HCT116 (cell line): ENCODE measurements around the gene CAST. TPM values are rescaled to one million over a fixed set of nuclear protein-coding genes. Genes with fewer than 3 reads are reported as not detected.

Experiments used
- ATAC-seq: fragments of 200-7000 bp; cut with Tn5 transposase; 2 replicates; pipeline ENCODE4 v1.9.1; 2020; ENCODE audit warnings: mild to moderate bottlenecking, moderate library complexity
- BruUV-seq: library from RNA; stranded (reverse); fragments of 400-500 nt; replicated peaks from 2 replicates; lab custom pipeline; 2021; lab: Mats Ljungman, UMichigan
- CTCF ChIA-PET: fragments of 300-600 bp; sonication (Branson Sonifier 250); formaldehyde crosslinking; loops from one replicate; lab custom pipeline; 2021; ENCODE audit warnings: antibody characterized with exemption; lab: Charles Lee
- POLR2A ChIA-PET: fragments of 300-600, 350-600 bp; sonication (Branson Sonifier 250); formaldehyde crosslinking; loops from one replicate; lab custom pipeline; 2021; ENCODE audit warnings: antibody characterized with exemption; lab: Charles Lee
- RAD21 ChIA-PET, 2 experiments: fragments of 300-600 bp; sonication (Branson Sonifier 250); formaldehyde crosslinking; loops; one replicate each; lab custom pipeline; 2023; ENCODE audit warnings: low total read pairs in 2 of 2; ENCODE audit not compliant: uncharacterized antibody in 2 of 2, unreplicated experiment in 2 of 2, low non-redundant PET in 1 of 2; lab: Charles Lee
- DNase-seq: peaks from one replicate; pipeline ENCODE4 v3.0.0-alpha.2; 2010; ENCODE audit warnings: low read depth, low spot score
- H2AFZ ChIP-seq: fragments of 200-600 bp; shearing (Covaris generic), sonication (generic); 2 replicates; pipeline ENCODE4 v1.6.1; 2017; ENCODE audit warnings: low read depth, mixed run types, mixed read lengths, antibody characterized with exemption, low read length; ENCODE audit not compliant: poor library complexity, severe bottlenecking
- H3K27ac ChIP-seq: 2 replicates; pipeline ENCODE4 v1.5.1; 2012; ENCODE audit warnings: low read depth, low read length
- H3K27me3 ChIP-seq: fragments of 200-600 bp; sonication (generic); 2 replicates; pipeline ENCODE4 v1.6.1; 2016; ENCODE audit warnings: mixed run types, low read length, mixed read lengths; ENCODE audit not compliant: insufficient read depth
- H3K36me3 ChIP-seq, 2 experiments: fragments of 200-500 bp in 1 of 2; fragments of 200-600 bp in 1 of 2; sonication (Bioruptor generic) in 1 of 2; sonication (generic) in 1 of 2; 2 replicates each; pipeline versions ENCODE4 v1.5.1 to v1.6.1; 2014 to 2016; ENCODE audit warnings: low read length in 2 of 2, inconsistent platforms in 1 of 2, mixed read lengths in 1 of 2, mixed run types in 1 of 2; ENCODE audit not compliant: insufficient read depth in 2 of 2, control insufficient read depth in 1 of 2
- H3K4me1 ChIP-seq, 2 experiments: fragments of 200-600 bp in 1 of 2; sonication (generic) in 1 of 2; 2 replicates each; pipeline versions ENCODE4 v1.5.1 to v1.6.1; 2012 to 2017; ENCODE audit warnings: low read length in 2 of 2, inconsistent platforms in 1 of 2, mild to moderate bottlenecking in 1 of 2, mixed read lengths in 1 of 2, mixed run types in 1 of 2, moderate library complexity in 1 of 2; ENCODE audit not compliant: insufficient read depth in 2 of 2, control insufficient read depth in 1 of 2
- H3K4me2 ChIP-seq: fragments of 200-600 bp; sonication (generic); 2 replicates; pipeline ENCODE4 v1.6.1; 2017; ENCODE audit warnings: mixed run types, low read length, mixed read lengths
- H3K4me3 ChIP-seq, 2 experiments: fragments of 200-600 bp in 1 of 2; sonication (generic) in 1 of 2; replicated peaks in 1 of 2; 2 replicates each; pipeline ENCODE4 v1.5.1; 2011 to 2016; ENCODE audit warnings: low read length in 2 of 2, control low read depth in 1 of 2, low read depth in 1 of 2, mild to moderate bottlenecking in 1 of 2, mixed read lengths in 1 of 2, mixed run types in 1 of 2
- H3K79me2 ChIP-seq: fragments of 200-600 bp; sonication (generic); 2 replicates; pipeline ENCODE4 v1.6.1; 2017; ENCODE audit warnings: mild to moderate bottlenecking, mixed run types, low read length, moderate library complexity, mixed read lengths; ENCODE audit not compliant: insufficient read depth
- H3K9ac ChIP-seq: fragments of 200-600 bp; sonication (generic); 2 replicates; pipeline ENCODE4 v1.6.1; 2016; ENCODE audit warnings: low read length, mixed read lengths
- H3K9me2 ChIP-seq: fragments of 200-600 bp; sonication (generic), shearing (Covaris generic); 2 replicates; pipeline ENCODE4 v1.6.1; 2017; ENCODE audit warnings: mixed run types, mild to moderate bottlenecking, moderate library complexity; ENCODE audit not compliant: insufficient read depth
- H3K9me3 ChIP-seq, 2 experiments: fragments of 200-500 bp in 1 of 2; fragments of 200-600 bp in 1 of 2; sonication (Bioruptor generic) in 1 of 2; sonication (generic) in 1 of 2; 2 replicates each; pipeline ENCODE4 v1.6.1; 2014 to 2017; ENCODE audit warnings: low read length in 2 of 2, mixed read lengths in 2 of 2, inconsistent platforms in 1 of 2, low read depth in 1 of 2, mild to moderate bottlenecking in 1 of 2, mixed run types in 1 of 2, moderate library complexity in 1 of 2; ENCODE audit not compliant: control insufficient read depth in 1 of 2, insufficient read depth in 1 of 2
- H4K20me1 ChIP-seq: fragments of 200-600 bp; sonication (generic), shearing (Covaris generic); 2 replicates; pipeline ENCODE4 v1.6.1; 2017; ENCODE audit warnings: mixed run types, mild to moderate bottlenecking, moderate library complexity; ENCODE audit not compliant: insufficient read depth
- CBX3 ChIP-seq: IDR thresholded peaks from 2 replicates; pipeline ENCODE4 v1.6.1; 2012; ENCODE audit warnings: low read depth
- CEBPB ChIP-seq: IDR thresholded peaks from 2 replicates; pipeline ENCODE4 v1.6.1; 2012; ENCODE audit warnings: low read depth
- ELF1 ChIP-seq: IDR thresholded peaks from 2 replicates; pipeline ENCODE4 v1.6.1; 2012; ENCODE audit warnings: low read depth, borderline replicate concordance
- EZH2 ChIP-seq: fragments of 200-600 bp; sonication (generic); IDR thresholded peaks from 2 replicates; pipeline ENCODE4 v1.6.1; 2017; ENCODE audit warnings: antibody characterized with exemption, mixed run types
- EZH2phosphoT487 ChIP-seq: fragments of 200-600 bp; IDR thresholded peaks from 2 replicates; pipeline ENCODE4 v1.6.1; 2018; ENCODE audit warnings: antibody characterized with exemption, borderline replicate concordance
- JUND ChIP-seq: IDR thresholded peaks from 2 replicates; pipeline ENCODE4 v1.6.1; 2012
- POLR2A ChIP-seq: IDR thresholded peaks from 2 replicates; pipeline ENCODE4 v1.7.0; 2011; ENCODE audit warnings: borderline replicate concordance; ENCODE audit not compliant: insufficient read depth, insufficient read length; ENCODE audit errors: extremely low read depth
- POLR2AphosphoS5 ChIP-seq: IDR thresholded peaks from 2 replicates; pipeline ENCODE4 v1.6.1; 2011; ENCODE audit warnings: mild to moderate bottlenecking, low read depth, low read length, moderate library complexity
- RAD21 ChIP-seq: IDR thresholded peaks from 2 replicates; pipeline ENCODE4 v1.6.1; 2012; ENCODE audit warnings: low read depth, mild to moderate bottlenecking
- REST ChIP-seq: IDR thresholded peaks from 2 replicates; pipeline ENCODE4 v1.6.1; 2012; ENCODE audit warnings: low read depth
- SIN3A ChIP-seq: IDR thresholded peaks from 2 replicates; pipeline ENCODE4 v1.6.1; 2012; ENCODE audit warnings: low read depth
- SRF ChIP-seq: IDR thresholded peaks from 2 replicates; pipeline ENCODE4 v1.6.1; 2012; ENCODE audit warnings: low read depth
- ZFX ChIP-seq: fragments of 450-650 bp; IDR thresholded peaks from 2 replicates; pipeline ENCODE4 v1.6.1; 2017
- intact Hi-C: fragments of 100-400 bp; cut with micrococcal nuclease; formaldehyde crosslinking; loops from 2 replicates; pipeline ENCODE4 v1.10.0; 2022
- total RNA-seq: library from RNA; stranded (reverse); gene quantifications from one replicate; pipeline ENCODE4 v1.2.1, GENCODE V29; 2021; ENCODE audit not compliant: unreplicated experiment
- TF ChIP-seq, protein P1 (sequence below): IDR thresholded peaks from 2 replicates; pipeline ENCODE4 v1.6.1; 2011; ENCODE audit warnings: mild to moderate bottlenecking, low read length, moderate library complexity; ENCODE audit not compliant: insufficient replicate concordance; ENCODE audit errors: extremely low read depth
- TF ChIP-seq, protein P2 (sequence below), 3 experiments: fragments of 200-600 bp in 1 of 3; sonication (generic) in 1 of 3; IDR thresholded peaks in 2 of 3; conservative IDR thresholded peaks in 1 of 3; 2 replicates each; pipeline ENCODE4 v1.5.1; 2012 to 2017; ENCODE audit warnings: low read depth in 2 of 3, low read length in 2 of 3, antibody characterized with exemption in 1 of 3, borderline replicate concordance in 1 of 3, control low read depth in 1 of 3, mild to moderate bottlenecking in 1 of 3, mixed read lengths in 1 of 3, mixed run types in 1 of 3, moderate library complexity in 1 of 3; ENCODE audit not compliant: insufficient read depth in 1 of 3

Gene CAST
- total RNA-seq, 1 experiment from 2014 or later, result 142 TPM

DNA sequence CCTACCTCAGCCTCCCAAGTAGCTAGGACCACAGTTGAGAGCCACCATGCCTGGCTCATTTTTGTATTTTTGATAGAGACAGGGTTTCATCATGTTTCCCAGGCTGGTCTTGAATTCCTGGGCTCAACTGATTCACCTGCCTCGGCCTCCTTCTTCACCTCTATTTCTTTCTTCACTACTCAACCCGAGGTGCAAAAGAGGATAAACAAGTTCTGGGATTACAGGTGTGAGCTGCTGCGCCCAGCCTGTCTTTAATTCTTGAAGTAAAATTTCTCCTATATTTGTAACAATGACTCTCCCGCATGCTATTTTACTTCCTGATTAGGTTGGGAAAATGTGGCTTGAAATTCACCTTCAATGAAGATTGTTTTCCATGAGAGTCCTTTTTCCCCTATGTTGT, 46.4 kb downstream of the CAST start:
- ChIA-PET POLR2A (no interaction called here), CTCF (interaction anchor here (0.7 to 1.7 kb wide), 2 partner anchors 20 to 107 kb away, joined by 3 to 4 read pairs; no protein-coding TSS in a partner anchor)
- H3K4me1 ChIP-seq, result peaks cover 5 to 15% of the 10 kb centered on the region in 2 experiments; a peak in 3 of 4 replicates

More for the DNA sequence above, 46.4 kb downstream of the CAST start:
- Histone ChIP-seq H3K27ac (no peak overlapping the region), H3K9me3 (no peaks in the 10 kb centered on the region), H3K4me3 (no peak overlapping the region), H4K20me1 (no peaks in the 10 kb centered on the region), H3K4me2 (peak overlapping the region; percentile 11; the same call in 1 of the 2 replicates), H3K9me2 (no peaks in the 10 kb centered on the region), H3K79me2 (peaks cover 84% of the 10 kb centered on the region), H2AFZ (no peak overlapping the region), H3K27me3 (no peaks in the 10 kb centered on the region), H3K9ac (no peak overlapping the region), H3K36me3 (no peaks in the 10 kb centered on the region)
- DNase-seq, result no peak
- no TSS peak for BruUV-seq
- RAD21 ChIA-PET, result no interaction called here
- intact Hi-C loops, result no loop called here
- TF ChIP-seq RAD21, result no peak
- no peak for TF ChIP-seq ELF1
- TF ChIP-seq JUND, result no peak
- TF ChIP-seq CEBPB, result no peak
- no peak for TF ChIP-seq EZH2phosphoT487
- no peak for TF ChIP-seq ZFX
- no peak for TF ChIP-seq CBX3
- TF ChIP-seq SIN3A, result no peak
- TF ChIP-seq REST, result no peak
- TF ChIP-seq, protein P1, sequence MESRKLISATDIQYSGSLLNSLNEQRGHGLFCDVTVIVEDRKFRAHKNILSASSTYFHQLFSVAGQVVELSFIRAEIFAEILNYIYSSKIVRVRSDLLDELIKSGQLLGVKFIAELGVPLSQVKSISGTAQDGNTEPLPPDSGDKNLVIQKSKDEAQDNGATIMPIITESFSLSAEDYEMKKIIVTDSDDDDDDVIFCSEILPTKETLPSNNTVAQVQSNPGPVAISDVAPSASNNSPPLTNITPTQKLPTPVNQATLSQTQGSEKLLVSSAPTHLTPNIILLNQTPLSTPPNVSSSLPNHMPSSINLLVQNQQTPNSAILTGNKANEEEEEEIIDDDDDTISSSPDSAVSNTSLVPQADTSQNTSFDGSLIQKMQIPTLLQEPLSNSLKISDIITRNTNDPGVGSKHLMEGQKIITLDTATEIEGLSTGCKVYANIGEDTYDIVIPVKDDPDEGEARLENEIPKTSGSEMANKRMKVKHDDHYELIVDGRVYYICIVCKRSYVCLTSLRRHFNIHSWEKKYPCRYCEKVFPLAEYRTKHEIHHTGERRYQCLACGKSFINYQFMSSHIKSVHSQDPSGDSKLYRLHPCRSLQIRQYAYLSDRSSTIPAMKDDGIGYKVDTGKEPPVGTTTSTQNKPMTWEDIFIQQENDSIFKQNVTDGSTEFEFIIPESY, result no peak
- TF ChIP-seq POLR2AphosphoS5, result no peak
- no peak for TF ChIP-seq POLR2A
- TF ChIP-seq SRF, result no peak
- no peak for TF ChIP-seq EZH2
- TF ChIP-seq, protein P2, sequence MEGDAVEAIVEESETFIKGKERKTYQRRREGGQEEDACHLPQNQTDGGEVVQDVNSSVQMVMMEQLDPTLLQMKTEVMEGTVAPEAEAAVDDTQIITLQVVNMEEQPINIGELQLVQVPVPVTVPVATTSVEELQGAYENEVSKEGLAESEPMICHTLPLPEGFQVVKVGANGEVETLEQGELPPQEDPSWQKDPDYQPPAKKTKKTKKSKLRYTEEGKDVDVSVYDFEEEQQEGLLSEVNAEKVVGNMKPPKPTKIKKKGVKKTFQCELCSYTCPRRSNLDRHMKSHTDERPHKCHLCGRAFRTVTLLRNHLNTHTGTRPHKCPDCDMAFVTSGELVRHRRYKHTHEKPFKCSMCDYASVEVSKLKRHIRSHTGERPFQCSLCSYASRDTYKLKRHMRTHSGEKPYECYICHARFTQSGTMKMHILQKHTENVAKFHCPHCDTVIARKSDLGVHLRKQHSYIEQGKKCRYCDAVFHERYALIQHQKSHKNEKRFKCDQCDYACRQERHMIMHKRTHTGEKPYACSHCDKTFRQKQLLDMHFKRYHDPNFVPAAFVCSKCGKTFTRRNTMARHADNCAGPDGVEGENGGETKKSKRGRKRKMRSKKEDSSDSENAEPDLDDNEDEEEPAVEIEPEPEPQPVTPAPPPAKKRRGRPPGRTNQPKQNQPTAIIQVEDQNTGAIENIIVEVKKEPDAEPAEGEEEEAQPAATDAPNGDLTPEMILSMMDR (IDR thresholded peaks at IDR 0.05 in 2 of 3, conservative IDR thresholded peaks at IDR 0.05 in 1 of 3; ENCODE audit: borderline replicate concordance in 1 of 3, insufficient read depth in 1 of 3, low read depth in 2 of 3, low read length in 2 of 3), result no peak
- ATAC-seq, result no peak
